Measurements from ENCODE around the gene PIGM.

PIGM gene

GRCh38 chr1:160031365-160032164 lies at the start of gene PIGM:
PIGM (minus strand) TSS chr1:160031990; CDS start chr1:160031739, 251 bp downstream.
- TF ChIP-seq CTCF (IDR thresholded peaks at IDR 0.05; ENCODE audit: low read depth, low read length, missing control alignments): no peak
- H3K4me3 ChIP-seq (ENCODE audit: low read depth, low read length): peak within 1 kb of the TSS; percentile 86
- peak; percentile 78 for DNase-seq (ENCODE audit: low read depth)

GRCh38 chr1:160081261-160081936 lies 49.6 kb upstream of the PIGM start, which contains the start of gene KCNJ9:
KCNJ9 (plus strand) TSS chr1:160081538; CDS start chr1:160084031, 2,493 bp downstream.
- no peak within 1 kb of the TSS for H3K4me3 ChIP-seq (ENCODE audit: low read depth, low read length)
- DNase-seq (ENCODE audit: low read depth): no peak
- TF ChIP-seq CTCF (IDR thresholded peaks at IDR 0.05; ENCODE audit: low read depth, low read length, missing control alignments): no peak

- TF ChIP-seq CTCF (IDR thresholded peaks at IDR 0.05; ENCODE audit: low read depth, low read length, missing control alignments): no peak
- no peak for DNase-seq (ENCODE audit: low read depth)
- H3K4me3 ChIP-seq (ENCODE audit: low read depth, low read length): no peak overlapping the region
These were observed 48.8 kb upstream of the PIGM start for GRCh38 chr1:160080381-160081100.

GRCh38 chr1:160079448-160079847 lies 47.7 kb upstream of the PIGM start:
- no peak overlapping the region for H3K4me3 ChIP-seq (ENCODE audit: low read depth, low read length)
- TF ChIP-seq CTCF (IDR thresholded peaks at IDR 0.05; ENCODE audit: low read depth, low read length, missing control alignments): no peak
- no peak for DNase-seq (ENCODE audit: low read depth)

GRCh38 chr1:160078512-160079195 lies 46.9 kb upstream of the PIGM start:
- DNase-seq (ENCODE audit: low read depth): no peak
- peak; percentile 89 for TF ChIP-seq CTCF (IDR thresholded peaks at IDR 0.05; ENCODE audit: low read depth, low read length, missing control alignments)
- H3K4me3 ChIP-seq (ENCODE audit: low read depth, low read length): no peak overlapping the region

- TF ChIP-seq CTCF (IDR thresholded peaks at IDR 0.05; ENCODE audit: low read depth, low read length, missing control alignments): no peak
- no peak for DNase-seq (ENCODE audit: low read depth)
- no peak overlapping the region for H3K4me3 ChIP-seq (ENCODE audit: low read depth, low read length)
These were observed 45.7 kb upstream of the PIGM start for GRCh38 chr1:160077486-160077885.
